Transverse colon (tissue), 4 donors: ENCODE measurements around the gene UQCC3. TPM values are rescaled to one million over a fixed set of nuclear protein-coding genes. Genes with fewer than 3 reads are reported as not detected.
"Not testable (repeated sequence)": the region's sequence is repeated elsewhere in the genome, so short reads cannot be mapped to it uniquely, and the experiment has no call there.

Experiments used
- DNase-seq: peaks from one replicate; pipeline ENCODE4 v3.0.0-alpha.2; 2019
- H3K27ac ChIP-seq, 4 donors: fragments of 200-600 bp; sonication (generic); 2 replicates each; pipeline ENCODE4 v1.5.1; 2016 to 2018; ENCODE audit warnings: inconsistent platforms in 4 of 4
- H3K27me3 ChIP-seq: fragments of 200-600 bp; sonication (generic); 2 replicates; pipeline ENCODE4 v1.5.1; 2017; ENCODE audit warnings: inconsistent platforms
- H3K36me3 ChIP-seq, 4 donors: fragments of 200-600 bp; sonication (generic); 2 replicates each; pipeline ENCODE4 v1.5.1; 2017 to 2019; ENCODE audit warnings: inconsistent platforms in 4 of 4
- H3K4me1 ChIP-seq, 4 donors: fragments of 200-600 bp; sonication (generic); 2 replicates each; pipeline ENCODE4 v1.5.1; 2017 to 2020; ENCODE audit warnings: inconsistent platforms in 4 of 4
- H3K4me3 ChIP-seq, 4 donors: fragments of 200-600 bp; sonication (generic); 1 replicate in 1 of 4; 2 replicates in 3 of 4; pipeline versions ENCODE4 v1.5.1 to v1.6.1; 2017 to 2019; ENCODE audit warnings: inconsistent platforms in 4 of 4
- H3K9me3 ChIP-seq, 2 donors: fragments of 200-600 bp; sonication (generic); 2 replicates each; pipeline ENCODE4 v1.5.1; 2017 to 2019; ENCODE audit warnings: inconsistent platforms in 2 of 2
- EP300 ChIP-seq: sonication (generic); formaldehyde crosslinking; IDR thresholded peaks from one replicate; pipeline ENCODE4 v1.6.1; 2017; ENCODE audit warnings: antibody characterized with exemption, low read depth
- POLR2A ChIP-seq: fragments of 450-650 bp; IDR thresholded peaks from one replicate; pipeline ENCODE4 v1.6.1; 2016; ENCODE audit warnings: antibody characterized with exemption, mild to moderate bottlenecking, moderate library complexity
- POLR2AphosphoS5 ChIP-seq, 3 donors: sonication (generic); formaldehyde crosslinking; IDR thresholded peaks; one replicate each; pipeline ENCODE4 v1.6.1; 2016; ENCODE audit warnings: antibody characterized with exemption in 3 of 3
- WGBS, 2 donors: methylation state at CpG; one replicate each; pipeline ENCODE4 v1.1.5; 2018; ENCODE audit warnings: low coverage in 1 of 2; 5-methylcytosine and 5-hydroxymethylcytosine counted together
- in situ Hi-C, 4 donors: fragments of 200-750 bp; cut with MboI; loops; one replicate each; pipeline versions ENCODE4 v1.15.0 to v1.15.1; 2017; ENCODE audit warnings: low sequenced_read_pairs in 3 of 4, low pct_ligation_motif_present in 1 of 4, low pct_unique_long_range_greater_than_20kb in 1 of 4
- intact Hi-C: fragments of 100-400 bp; cut with DNase I; formaldehyde crosslinking; loops from one replicate; pipeline ENCODE4 v1.15.1; 2023; ENCODE audit warnings: low total_unique reads
- total RNA-seq, 4 donors: library from RNA; depleted of rRNA; stranded (reverse); fragments of >200 nt; gene quantifications; one replicate each; pipeline ENCODE4 v1.1.0, GENCODE V29; 2016
- TF ChIP-seq, protein P1 (sequence below), 5 experiments: fragments of 200-600 bp in 3 of 5; fragments of 450-650 bp in 2 of 5; sonication (generic) in 3 of 5; IDR thresholded peaks; 1 replicate in 2 of 5; 2 replicates in 3 of 5; pipeline ENCODE4 v1.5.1; 2016 to 2017; ENCODE audit warnings: antibody characterized with exemption in 5 of 5, inconsistent platforms in 3 of 5, mild to moderate bottlenecking in 2 of 5, moderate library complexity in 1 of 5

UQCC3 gene
- total RNA-seq, 4 donors from 2014 or later = 6.4 to 26.2 (median 15.3) TPM

DNA sequence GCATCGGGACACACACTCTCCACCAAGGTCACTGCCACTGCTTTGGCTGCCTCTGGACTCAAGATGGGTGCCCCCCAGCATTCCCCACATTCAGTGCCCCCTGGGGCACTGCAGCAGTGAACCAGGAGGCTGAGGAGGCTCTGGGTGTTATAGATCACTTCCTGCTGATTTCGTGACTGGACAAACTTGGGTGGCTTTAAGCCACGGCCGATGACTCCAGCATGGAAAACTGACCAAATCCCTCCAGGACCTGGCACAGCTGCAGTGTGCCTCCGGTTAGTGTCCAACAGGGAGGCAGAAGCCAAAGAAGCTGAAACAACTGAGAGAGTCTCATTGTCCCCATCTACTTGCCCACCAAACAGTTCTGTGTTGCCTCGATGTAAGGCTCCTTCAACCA lies 23.9 kb upstream of the UQCC3 start:
- Histone ChIP-seq H3K4me1 (peaks cover 22 to 38% (median 31%) of the 10 kb centered on the region in 4 donors), H3K9me3 (no peaks in the 10 kb centered on the region), H3K4me3 (no peak overlapping the region), H3K27ac (no peak overlapping the region), H3K36me3 (peaks cover 0 to 7% (median 3%) of the 10 kb centered on the region in 4 donors), H3K27me3 (no peaks in the 10 kb centered on the region)
- 87% methylated on average over 6 of the region's 6 CpGs; no CpG with 5 or more reads in 1 of the 2 donors for WGBS, 2 donors
- no peak for DNase-seq
- in situ Hi-C loops = no loop called here
- intact Hi-C loops = no loop called here
- no peak for TF ChIP-seq EP300
- no peak for TF ChIP-seq POLR2A
- TF ChIP-seq, protein P1, sequence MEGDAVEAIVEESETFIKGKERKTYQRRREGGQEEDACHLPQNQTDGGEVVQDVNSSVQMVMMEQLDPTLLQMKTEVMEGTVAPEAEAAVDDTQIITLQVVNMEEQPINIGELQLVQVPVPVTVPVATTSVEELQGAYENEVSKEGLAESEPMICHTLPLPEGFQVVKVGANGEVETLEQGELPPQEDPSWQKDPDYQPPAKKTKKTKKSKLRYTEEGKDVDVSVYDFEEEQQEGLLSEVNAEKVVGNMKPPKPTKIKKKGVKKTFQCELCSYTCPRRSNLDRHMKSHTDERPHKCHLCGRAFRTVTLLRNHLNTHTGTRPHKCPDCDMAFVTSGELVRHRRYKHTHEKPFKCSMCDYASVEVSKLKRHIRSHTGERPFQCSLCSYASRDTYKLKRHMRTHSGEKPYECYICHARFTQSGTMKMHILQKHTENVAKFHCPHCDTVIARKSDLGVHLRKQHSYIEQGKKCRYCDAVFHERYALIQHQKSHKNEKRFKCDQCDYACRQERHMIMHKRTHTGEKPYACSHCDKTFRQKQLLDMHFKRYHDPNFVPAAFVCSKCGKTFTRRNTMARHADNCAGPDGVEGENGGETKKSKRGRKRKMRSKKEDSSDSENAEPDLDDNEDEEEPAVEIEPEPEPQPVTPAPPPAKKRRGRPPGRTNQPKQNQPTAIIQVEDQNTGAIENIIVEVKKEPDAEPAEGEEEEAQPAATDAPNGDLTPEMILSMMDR (IDR thresholded peaks at IDR 0.05) = no peak
- TF ChIP-seq POLR2AphosphoS5 (IDR thresholded peaks at IDR 0.05) = no peak

DNA sequence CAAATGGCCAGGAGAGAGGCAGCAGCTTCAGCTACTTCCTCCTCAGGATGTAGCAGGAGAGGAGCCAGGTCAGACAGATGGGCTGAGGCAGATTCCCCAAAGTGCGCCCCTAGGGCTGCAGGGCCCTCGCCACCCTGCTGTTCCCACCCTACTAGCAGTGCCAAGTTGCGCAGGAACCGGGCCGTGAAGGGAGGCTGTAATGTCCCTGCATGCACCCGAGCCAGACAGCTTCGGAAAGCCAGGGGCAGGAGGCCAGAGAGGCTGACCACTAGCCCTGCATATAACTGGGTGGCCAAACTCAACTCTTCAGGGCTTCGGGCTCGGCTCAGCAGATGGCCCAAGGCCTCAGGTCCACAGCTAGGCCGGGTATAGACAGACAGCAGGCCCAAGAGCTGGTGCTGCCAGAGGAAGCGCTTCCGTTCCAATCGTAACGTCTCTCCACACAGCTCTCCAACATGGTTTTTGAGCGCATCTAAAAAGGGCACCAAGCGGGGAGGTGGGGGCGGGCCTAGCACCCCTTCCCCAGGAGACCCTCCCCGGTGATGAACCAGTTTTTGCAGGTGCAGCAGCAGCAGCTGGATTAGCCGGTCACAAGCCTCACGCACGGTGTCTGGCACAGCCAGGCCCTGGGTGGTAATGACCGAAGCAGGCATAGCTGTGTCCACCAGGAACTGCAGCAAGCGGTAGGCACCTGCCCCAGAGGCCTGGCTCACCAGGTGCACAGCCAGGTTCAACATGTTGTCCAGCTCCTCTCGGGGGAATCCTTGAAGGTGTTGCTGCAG lies 23.1 kb upstream of the UQCC3 start:
- Histone ChIP-seq H3K27me3 (no peaks in the 10 kb centered on the region), H3K4me3 (no peak overlapping the region), H3K27ac (no peak overlapping the region), H3K4me1 (peaks cover 22 to 40% (median 32%) of the 10 kb centered on the region in 4 donors), H3K9me3 (no peaks in the 10 kb centered on the region), H3K36me3 (peaks cover 0 to 5% (median 3%) of the 10 kb centered on the region in 4 donors)
- WGBS, 2 donors = 91% methylated on average over 24 of the region's 24 CpGs; no CpG with 5 or more reads in 1 of the 2 donors
- no peak for DNase-seq
- intact Hi-C loops = no loop called here
- in situ Hi-C loops = no loop called here
- TF ChIP-seq POLR2AphosphoS5 (IDR thresholded peaks at IDR 0.05) (no peak), EP300 (no peak), POLR2A (no peak)
- TF ChIP-seq, protein P1 (IDR thresholded peaks at IDR 0.05) = no peak

DNA sequence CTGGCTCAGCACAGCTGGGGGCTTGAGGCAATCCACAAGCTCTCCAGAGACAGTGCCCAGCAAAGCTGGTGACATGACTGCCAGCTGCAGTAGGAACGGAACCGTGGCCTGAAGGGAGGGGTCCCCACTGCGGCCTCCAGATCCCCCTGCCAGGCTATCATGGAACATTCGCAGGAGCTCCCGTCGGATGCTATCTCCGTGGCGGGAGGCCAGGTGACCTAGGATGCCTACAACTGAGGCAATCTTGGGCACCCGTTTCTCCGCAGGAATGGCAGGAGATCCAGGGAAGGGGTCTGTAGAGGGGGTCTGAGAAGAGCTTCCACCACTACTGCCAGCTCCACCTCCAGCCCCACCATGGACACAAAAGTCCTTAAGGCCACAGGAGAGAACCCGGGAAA lies 22.5 kb upstream of the UQCC3 start:
- no peak overlapping the region for H3K27ac ChIP-seq
- peaks cover 22 to 40% (median 32%) of the 10 kb centered on the region in 4 donors for H3K4me1 ChIP-seq
- peaks cover 0 to 5% (median 3%) of the 10 kb centered on the region in 4 donors for H3K36me3 ChIP-seq
- in situ Hi-C loops = no loop called here
- H3K4me3 ChIP-seq = no peak overlapping the region
- WGBS, 2 donors = 85% methylated on average over 10 of the region's 11 CpGs; no CpG with 5 or more reads in 1 of the 2 donors
- DNase-seq = no peak
- H3K27me3 ChIP-seq = no peaks in the 10 kb centered on the region
- intact Hi-C loops = no loop called here
- H3K9me3 ChIP-seq = no peaks in the 10 kb centered on the region
- TF ChIP-seq POLR2AphosphoS5 (IDR thresholded peaks at IDR 0.05) (no peak), EP300 (no peak), POLR2A (no peak)
- TF ChIP-seq, protein P1 (IDR thresholded peaks at IDR 0.05) = no peak

DNA sequence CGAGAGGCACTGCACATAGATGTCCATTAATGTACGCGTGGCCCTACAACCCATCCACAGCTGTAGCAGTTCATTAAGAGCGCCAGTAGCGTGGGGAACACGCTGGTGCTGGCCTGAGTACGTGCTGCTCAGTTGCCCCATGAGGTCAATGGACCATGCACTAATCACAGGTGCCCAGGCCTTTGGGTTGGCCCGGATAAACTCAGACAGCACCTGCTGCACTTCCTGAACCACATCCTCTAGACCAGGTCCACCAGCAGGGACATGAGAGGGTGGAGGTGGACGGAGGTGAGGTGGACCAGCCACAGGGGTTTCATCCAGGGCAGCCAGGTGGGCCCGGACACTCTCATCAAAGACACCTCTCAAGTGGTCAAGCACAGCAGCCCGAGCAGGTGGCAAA lies 22.0 kb upstream of the UQCC3 start:
- 84% methylated on average over 11 of the region's 11 CpGs; no CpG with 5 or more reads in 1 of the 2 donors for WGBS, 2 donors
- Histone ChIP-seq H3K4me3 (no peak overlapping the region), H3K27ac (no peak overlapping the region), H3K27me3 (no peaks in the 10 kb centered on the region), H3K9me3 (no peaks in the 10 kb centered on the region), H3K36me3 (peaks cover 0 to 5% (median 3%) of the 10 kb centered on the region in 4 donors), H3K4me1 (peaks cover 22 to 38% (median 30%) of the 10 kb centered on the region in 4 donors)
- TF ChIP-seq POLR2AphosphoS5 (IDR thresholded peaks at IDR 0.05) (no peak), EP300 (no peak), POLR2A (no peak)
- TF ChIP-seq, protein P1 (IDR thresholded peaks at IDR 0.05) = no peak
- in situ Hi-C loops (no loop called here), intact Hi-C loops (no loop called here)
- no peak for DNase-seq

DNA sequence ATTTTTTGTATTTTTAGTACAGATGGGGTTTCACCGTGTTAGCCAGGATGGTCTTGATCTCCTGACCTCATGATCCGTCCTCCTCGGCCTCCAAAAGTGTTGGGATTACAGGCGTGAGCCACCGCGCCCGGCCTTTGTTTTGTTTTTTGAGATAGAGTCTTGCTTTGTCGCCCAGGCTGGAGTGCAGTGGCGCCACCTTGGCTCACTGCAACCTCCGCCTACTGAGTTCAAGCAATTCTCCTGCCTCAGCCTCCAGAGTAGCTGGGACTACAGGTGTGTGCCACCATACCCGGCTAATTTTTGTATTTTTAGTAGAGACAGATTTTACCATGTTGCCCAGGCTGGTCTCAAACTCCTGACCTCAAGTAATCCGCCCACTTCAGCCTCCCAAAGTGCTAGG lies 21.2 kb upstream of the UQCC3 start:
- H3K36me3 ChIP-seq, H3K27me3 ChIP-seq, H3K27ac ChIP-seq, intact Hi-C loops, H3K9me3 ChIP-seq, DNase-seq, in situ Hi-C loops, H3K4me3 ChIP-seq: not testable (repeated sequence)
- H3K4me1 ChIP-seq = peaks cover 16 to 31% (median 24%) of the 10 kb centered on the region in 4 donors
- WGBS, 2 donors = 88 to 95% methylated on average over 8 to 12 of the region's 12 CpGs
